Measurements from ENCODE around the gene BDKRB2.

Gene BDKRB2

GRCh38 chr14:96205978-96206360 lies 1.3 kb downstream of the BDKRB2 start:
- no peaks in the 10 kb centered on the region for H3K9me2 ChIP-seq (ENCODE audit: low read depth, low read length)
- H3K79me2 ChIP-seq (ENCODE audit: insufficient read depth, low read length): no peaks in the 10 kb centered on the region
- H3F3A ChIP-seq (ENCODE audit: insufficient read depth, low read length): no peaks in the 10 kb centered on the region
- H4K20me1 ChIP-seq (ENCODE audit: insufficient read depth, low read length): no peaks in the 10 kb centered on the region
- TF ChIP-seq CTCF (IDR thresholded peaks at IDR 0.05; ENCODE audit: low read length) (no peak), EZH2 (IDR thresholded peaks at IDR 0.05; ENCODE audit: borderline replicate concordance, low read length) (no peak)
- peaks cover 7% of the 10 kb centered on the region for H3K4me1 ChIP-seq (ENCODE audit: insufficient read depth, low read length, severe bottlenecking)
- no peak overlapping the region; the same call in 1 of the 2 replicates for H3K4me2 ChIP-seq (ENCODE audit: low read length)
- H3K9ac ChIP-seq (ENCODE audit: low read length): no peak overlapping the region
- no peaks in the 10 kb centered on the region for H3K36me3 ChIP-seq (ENCODE audit: insufficient read depth, low read length)
- no peak overlapping the region for H3K27ac ChIP-seq (ENCODE audit: low read depth, low read length, poor library complexity, severe bottlenecking)
- no peak overlapping the region for H3K4me3 ChIP-seq (ENCODE audit: low read depth, low read length, poor library complexity, severe bottlenecking)
- no peaks in the 10 kb centered on the region for H3K9me3 ChIP-seq (ENCODE audit: low read length)
- no peaks in the 10 kb centered on the region for H3K27me3 ChIP-seq (ENCODE audit: insufficient read depth, low read length)
- H2AFZ ChIP-seq (ENCODE audit: low read length): no peak overlapping the region

GRCh38 chr14:96206461-96206860 lies 1.8 kb downstream of the BDKRB2 start:
- no peaks in the 10 kb centered on the region for H3K79me2 ChIP-seq (ENCODE audit: insufficient read depth, low read length)
- H3K4me1 ChIP-seq (ENCODE audit: insufficient read depth, low read length, severe bottlenecking): peaks cover 7% of the 10 kb centered on the region
- H3K4me3 ChIP-seq (ENCODE audit: low read depth, low read length, poor library complexity, severe bottlenecking): no peak overlapping the region
- TF ChIP-seq CTCF (IDR thresholded peaks at IDR 0.05; ENCODE audit: low read length) (no peak), EZH2 (IDR thresholded peaks at IDR 0.05; ENCODE audit: borderline replicate concordance, low read length) (no peak)
- no peak overlapping the region for H2AFZ ChIP-seq (ENCODE audit: low read length)
- no peak overlapping the region for H3K4me2 ChIP-seq (ENCODE audit: low read length)
- no peak overlapping the region for H3K27ac ChIP-seq (ENCODE audit: low read depth, low read length, poor library complexity, severe bottlenecking)
- no peaks in the 10 kb centered on the region for H3K27me3 ChIP-seq (ENCODE audit: insufficient read depth, low read length)
- no peaks in the 10 kb centered on the region for H4K20me1 ChIP-seq (ENCODE audit: insufficient read depth, low read length)
- no peaks in the 10 kb centered on the region; the same call in 1 of the 2 replicates for H3K36me3 ChIP-seq (ENCODE audit: insufficient read depth, low read length)
- no peaks in the 10 kb centered on the region for H3K9me3 ChIP-seq (ENCODE audit: low read length)
- no peak overlapping the region for H3K9ac ChIP-seq (ENCODE audit: low read length)
- no peaks in the 10 kb centered on the region for H3K9me2 ChIP-seq (ENCODE audit: low read depth, low read length)
- H3F3A ChIP-seq (ENCODE audit: insufficient read depth, low read length): no peaks in the 10 kb centered on the region

- no peaks in the 10 kb centered on the region for H3K79me2 ChIP-seq (ENCODE audit: insufficient read depth, low read length)
- H3K4me1 ChIP-seq (ENCODE audit: insufficient read depth, low read length, severe bottlenecking): peaks cover 7% of the 10 kb centered on the region
- no peak for TF ChIP-seq EZH2 (IDR thresholded peaks at IDR 0.05; ENCODE audit: borderline replicate concordance, low read length)
- TF ChIP-seq CTCF (IDR thresholded peaks at IDR 0.05; ENCODE audit: low read length): no peak
- H3K27ac ChIP-seq (ENCODE audit: low read depth, low read length, poor library complexity, severe bottlenecking): no peak overlapping the region
- no peaks in the 10 kb centered on the region for H3K27me3 ChIP-seq (ENCODE audit: insufficient read depth, low read length)
- no peak overlapping the region for H3K9ac ChIP-seq (ENCODE audit: low read length)
- no peaks in the 10 kb centered on the region for H3K9me2 ChIP-seq (ENCODE audit: low read depth, low read length)
- no peak overlapping the region for H2AFZ ChIP-seq (ENCODE audit: low read length)
- H3K36me3 ChIP-seq (ENCODE audit: insufficient read depth, low read length): no peaks in the 10 kb centered on the region; the same call in 1 of the 2 replicates
- H4K20me1 ChIP-seq (ENCODE audit: insufficient read depth, low read length): no peaks in the 10 kb centered on the region
- no peaks in the 10 kb centered on the region for H3F3A ChIP-seq (ENCODE audit: insufficient read depth, low read length)
- no peak overlapping the region for H3K4me3 ChIP-seq (ENCODE audit: low read depth, low read length, poor library complexity, severe bottlenecking)
- H3K9me3 ChIP-seq (ENCODE audit: low read length): peaks cover 2% of the 10 kb centered on the region; the same call in 1 of the 2 replicates
- H3K4me2 ChIP-seq (ENCODE audit: low read length): no peak overlapping the region
Observed at GRCh38 chr14:96207686-96208085, 3.0 kb downstream of the BDKRB2 start.

All from OCI-LY1 (cell line).